Stimulated activated CD8-positive, alpha-beta memory T cell treated with anti-CD3 and anti-CD28 coated beads, Interleukin-15, amount 100 ng/mL, for 48 hours (primary cell): ENCODE measurements around the gene CBX4.

Source experiments
- DNase-seq, 2 donors: peaks; one replicate each; pipeline ENCODE4 v3.0.0-alpha.2; 2020; ENCODE audit warnings: low read depth in 2 of 2

The CBX4 gene

GRCh38 chr17:79839356-79840268 is at the start of gene CBX4:
Gene CBX4, minus strand, starts transcription at chr17:79839440. Its CDS starts 189 bp downstream, at chr17:79839251.
- DNase-seq: peak; percentile 86 to 91

GRCh38 chr17:79888009-79888540 is 48.8 kb upstream of the CBX4 start:
- no peak for DNase-seq

- no peak for DNase-seq
These were observed 48.3 kb upstream of the CBX4 start for GRCh38 chr17:79887451-79887991.

GRCh38 chr17:79883202-79883601 is 44.0 kb upstream of the CBX4 start:
- no peak for DNase-seq

- DNase-seq: no peak
These were observed 39.2 kb upstream of the CBX4 start for GRCh38 chr17:79878329-79878947.

GRCh38 chr17:79877041-79877440 is 37.8 kb upstream of the CBX4 start:
- DNase-seq: no peak

- no peak for DNase-seq
These were observed 36.3 kb upstream of the CBX4 start for GRCh38 chr17:79875511-79875910.

- DNase-seq: no peak
These were observed 35.2 kb upstream of the CBX4 start for GRCh38 chr17:79874329-79874981.

- DNase-seq: no peak
These were observed 34.3 kb upstream of the CBX4 start for GRCh38 chr17:79873583-79873982.

- no peak for DNase-seq
These were observed 33.5 kb upstream of the CBX4 start for GRCh38 chr17:79872762-79873161.

- no peak for DNase-seq
These were observed 31.9 kb upstream of the CBX4 start for GRCh38 chr17:79871131-79871530.

- DNase-seq: no peak
These were observed 31.3 kb upstream of the CBX4 start for GRCh38 chr17:79870540-79870939.

GRCh38 chr17:79866791-79867518 is 27.7 kb upstream of the CBX4 start:
- DNase-seq: no peak

GRCh38 chr17:79865351-79866210 is 26.3 kb upstream of the CBX4 start:
- no peak for DNase-seq

GRCh38 chr17:79864617-79865250 is 25.5 kb upstream of the CBX4 start:
- DNase-seq: no peak

GRCh38 chr17:79864147-79864546 is 24.9 kb upstream of the CBX4 start:
- DNase-seq: no peak

- no peak for DNase-seq
These were observed 23.7 kb upstream of the CBX4 start for GRCh38 chr17:79862771-79863440.

- DNase-seq: no peak
These were observed 23.0 kb upstream of the CBX4 start for GRCh38 chr17:79862238-79862637.
